Islet precursor cell (in vitro differentiated cells): ENCODE measurements around the gene UNC5A.

ENCODE experiments used
- DNase-seq: peaks from one replicate; pipeline ENCODE4 v3.0.0-alpha.2; 2018

The UNC5A gene

GRCh38 chr5:176781638-176782570 lies 28.5 kb upstream of the UNC5A start:
- peak; percentile 35 for DNase-seq

- DNase-seq: peak; percentile 84
These were observed 25.9 kb upstream of the UNC5A start for GRCh38 chr5:176784218-176785165.

- DNase-seq: no peak
These were observed 24.9 kb upstream of the UNC5A start for GRCh38 chr5:176785184-176786145.

- no peak for DNase-seq
These were observed 22.7 kb upstream of the UNC5A start for GRCh38 chr5:176787676-176788075.

- no peak for DNase-seq
These were observed 22.3 kb upstream of the UNC5A start for GRCh38 chr5:176788091-176788490.

- DNase-seq: no peak
These were observed 21.2 kb upstream of the UNC5A start for GRCh38 chr5:176788941-176789872.

GRCh38 chr5:176789873-176790615 lies 20.3 kb upstream of the UNC5A start:
- no peak for DNase-seq

- DNase-seq: no peak
These were observed 19.4 kb upstream of the UNC5A start for GRCh38 chr5:176790941-176791340.

GRCh38 chr5:176792655-176793342 lies 17.6 kb upstream of the UNC5A start:
- DNase-seq: no peak

GRCh38 chr5:176793343-176793699 lies 17.0 kb upstream of the UNC5A start:
- no peak for DNase-seq

- DNase-seq: no peak
These were observed 16.6 kb upstream of the UNC5A start for GRCh38 chr5:176793736-176794135.

- DNase-seq: no peak
These were observed 15.8 kb upstream of the UNC5A start for GRCh38 chr5:176794509-176794908.

- DNase-seq: no peak
These were observed 13.9 kb upstream of the UNC5A start for GRCh38 chr5:176796411-176796810.

GRCh38 chr5:176796970-176797369 lies 13.4 kb upstream of the UNC5A start:
- no peak for DNase-seq

- no peak for DNase-seq
These were observed 12.8 kb upstream of the UNC5A start for GRCh38 chr5:176797456-176798050.

GRCh38 chr5:176798086-176798876 lies 12.1 kb upstream of the UNC5A start:
- DNase-seq: no peak

GRCh38 chr5:176798949-176799348 lies 11.4 kb upstream of the UNC5A start:
- no peak for DNase-seq

GRCh38 chr5:176799488-176799887 lies 10.9 kb upstream of the UNC5A start:
- no peak for DNase-seq

- no peak for DNase-seq
These were observed 10.3 kb upstream of the UNC5A start for GRCh38 chr5:176800024-176800423.
